Kidney tubule cell (primary cell): ENCODE measurements around the gene ACVR1B.
A peak's percentile ranks its signal among the peaks of the same experiment; 100 is the strongest.

Experiments
- DNase-seq: peaks from one replicate; pipeline ENCODE4 v3.0.0-alpha.2; 2018; ENCODE audit warnings: low spot score

Gene ACVR1B

DNA sequence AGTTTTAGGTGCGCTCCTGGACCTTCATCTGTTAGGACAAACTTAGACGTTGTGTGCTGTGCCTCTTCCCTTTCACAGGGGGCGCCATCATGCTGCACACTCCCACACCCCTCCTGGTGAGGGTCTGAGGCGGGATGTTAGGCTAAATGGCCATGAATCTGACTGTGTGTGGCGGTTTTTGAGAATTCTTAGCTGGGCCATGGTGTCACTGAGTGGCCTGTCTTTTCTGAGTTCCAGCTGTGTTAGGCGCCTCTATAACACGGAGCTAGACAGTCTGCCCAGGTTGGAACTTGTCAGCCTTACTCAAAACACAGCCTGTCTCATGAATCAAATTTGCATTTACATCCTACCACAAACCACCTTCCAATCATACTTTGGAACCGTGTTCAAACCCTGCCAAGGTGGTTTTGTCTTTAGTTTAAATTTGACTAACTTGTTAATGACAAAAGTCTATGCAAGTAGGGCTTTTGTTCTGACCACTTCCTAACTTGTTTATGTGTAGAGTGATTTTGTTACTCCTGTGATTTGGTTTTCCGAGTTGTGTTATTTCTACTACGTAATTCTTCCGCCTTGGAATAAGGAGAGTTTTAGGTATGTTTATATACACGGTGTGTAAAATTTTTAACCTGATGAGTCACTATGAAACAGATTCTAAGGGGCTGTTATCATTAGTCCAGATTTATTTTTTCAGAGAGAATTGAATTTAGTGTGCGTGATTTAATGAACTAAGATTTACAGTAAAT is 19.6 kb downstream of the ACVR1B start:
- peak; percentile 82 for DNase-seq

DNA sequence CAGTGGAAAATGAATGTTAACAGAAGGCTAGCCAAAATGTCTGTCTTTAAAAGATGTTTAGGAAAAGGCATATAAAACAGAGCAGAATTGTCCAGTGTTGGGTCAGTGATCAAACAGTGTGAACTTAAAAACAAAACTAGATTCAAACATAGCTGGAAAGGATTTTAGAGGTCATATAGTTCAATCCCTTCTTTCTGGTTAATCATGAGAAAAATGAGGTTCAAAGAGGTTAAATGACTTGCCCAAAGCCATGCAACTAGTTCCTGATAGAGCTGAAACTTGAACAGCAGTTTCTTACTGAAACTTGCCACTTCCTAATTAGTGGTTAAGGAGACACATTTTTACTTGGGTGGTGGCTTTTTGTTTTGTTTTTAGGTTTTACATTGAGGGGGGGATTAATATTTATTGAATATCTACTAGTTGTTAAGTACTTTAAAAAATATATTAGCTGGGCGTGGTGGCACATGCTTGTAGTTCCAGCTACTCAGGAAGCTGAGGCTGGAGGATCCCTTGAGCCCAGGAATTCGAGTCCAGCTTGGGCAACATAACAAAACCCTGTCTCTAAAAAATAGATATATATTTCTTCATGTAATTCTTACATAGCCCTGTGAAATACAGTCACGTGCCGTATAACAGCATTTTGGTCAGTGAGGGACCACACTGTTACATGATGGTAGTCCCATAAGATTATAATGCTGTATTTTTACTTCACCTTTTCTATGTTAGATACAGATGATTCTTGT is 20.4 kb downstream of the ACVR1B start:
- peak; percentile 36 for DNase-seq

- no peak for DNase-seq
Measured at GRCh38 chr12:51972422-51972812, 20.9 kb downstream of the ACVR1B start.

DNA sequence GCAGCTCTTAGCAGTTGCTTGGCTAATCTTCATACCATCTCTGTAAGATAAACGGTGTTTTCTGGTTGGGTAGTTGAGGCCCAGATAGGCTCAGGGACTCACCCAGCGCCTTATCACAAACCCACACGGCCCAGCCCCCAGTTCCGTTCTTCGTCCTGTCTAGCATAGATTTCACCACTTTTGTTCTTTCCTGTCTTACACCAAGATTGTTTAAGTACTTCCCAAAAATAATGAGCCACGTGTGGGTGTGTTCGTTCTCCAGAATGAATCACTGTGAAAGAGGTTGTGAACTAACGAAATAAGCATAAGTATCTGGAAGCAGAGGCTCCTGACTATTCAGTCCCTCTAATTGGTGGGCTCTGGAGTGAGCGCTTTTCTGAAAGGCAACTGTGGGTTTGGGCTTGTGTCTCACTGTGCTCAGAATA is 21.4 kb downstream of the ACVR1B start:
- DNase-seq: peak; percentile 40

DNA sequence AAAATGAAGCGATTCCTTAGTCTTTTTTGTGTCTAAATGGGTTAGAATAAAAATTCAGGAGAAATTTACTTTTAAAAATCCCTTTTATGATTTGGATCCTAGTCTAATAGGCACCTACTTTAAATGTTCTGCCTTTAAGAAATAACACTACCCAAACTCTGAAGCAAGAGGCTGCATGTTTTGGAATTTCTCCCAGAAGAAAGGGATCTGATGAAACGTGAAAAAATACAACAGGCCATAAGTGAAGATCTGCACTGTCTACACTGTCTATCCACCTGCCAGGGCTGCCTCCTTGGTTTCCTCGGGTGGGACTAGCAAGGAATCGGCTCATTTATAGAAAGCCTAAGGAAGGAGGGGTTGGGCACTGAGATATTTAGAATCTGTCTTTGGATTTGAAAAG is 22.1 kb downstream of the ACVR1B start:
- DNase-seq: no peak

DNA sequence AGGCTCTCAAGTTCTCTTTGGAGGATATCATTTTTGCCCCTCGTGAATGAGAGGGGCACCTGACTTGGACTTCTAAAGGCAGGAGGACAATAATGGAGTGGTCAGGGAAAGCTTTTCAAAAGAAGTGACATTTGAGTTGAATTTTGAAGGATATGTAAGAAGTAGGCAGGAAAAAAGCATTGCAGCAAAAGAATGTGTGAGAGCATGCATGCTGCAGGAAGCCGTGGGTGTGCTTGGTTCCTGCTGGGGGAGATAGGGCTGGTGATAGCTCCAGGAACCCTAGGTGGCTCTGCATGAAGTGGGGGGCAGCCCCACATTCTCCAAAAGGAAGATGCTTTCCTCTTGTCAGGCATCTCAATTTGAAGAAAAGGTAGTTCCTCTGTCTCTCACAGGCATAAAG is 23.1 kb downstream of the ACVR1B start:
- no peak for DNase-seq

GRCh38 chr12:51975196-51975595 is 23.7 kb downstream of the ACVR1B start:
- no peak for DNase-seq

DNA sequence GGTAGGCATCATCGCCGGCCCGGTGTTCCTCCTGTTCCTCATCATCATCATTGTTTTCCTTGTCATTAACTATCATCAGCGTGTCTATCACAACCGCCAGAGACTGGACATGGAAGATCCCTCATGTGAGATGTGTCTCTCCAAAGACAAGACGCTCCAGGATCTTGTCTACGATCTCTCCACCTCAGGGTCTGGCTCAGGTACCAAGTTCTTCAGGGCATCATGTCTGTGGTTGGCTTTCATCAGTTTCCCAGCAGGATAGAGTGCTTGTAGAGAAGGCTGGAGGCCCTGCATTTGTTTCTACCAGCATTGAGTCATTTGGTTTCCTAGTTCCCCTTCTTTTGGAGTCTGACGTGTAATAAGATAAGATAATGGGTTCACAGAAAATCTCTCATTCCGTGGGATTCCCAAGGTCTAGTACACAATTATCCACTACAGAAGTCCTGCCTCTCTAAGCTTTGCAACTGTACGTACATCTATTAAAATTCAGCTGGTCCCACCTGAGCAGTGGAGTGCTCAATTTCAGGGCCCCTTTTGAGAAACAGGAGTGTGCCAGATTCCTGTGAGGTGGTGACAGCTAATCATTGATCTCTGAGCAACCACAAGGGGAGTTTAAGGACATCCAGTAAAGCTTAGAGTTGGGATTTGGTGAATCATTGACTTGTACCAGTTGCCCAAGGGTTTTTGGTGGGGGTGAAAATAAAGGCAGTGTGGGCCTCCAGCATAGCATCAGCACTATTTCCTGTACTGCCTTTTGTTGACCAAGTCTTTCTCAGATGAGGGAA is 25.1 kb downstream of the ACVR1B start:
- peak; percentile 96 for DNase-seq

GRCh38 chr12:51977320-51977753 is 25.8 kb downstream of the ACVR1B start:
- DNase-seq: peak; percentile 73

DNA sequence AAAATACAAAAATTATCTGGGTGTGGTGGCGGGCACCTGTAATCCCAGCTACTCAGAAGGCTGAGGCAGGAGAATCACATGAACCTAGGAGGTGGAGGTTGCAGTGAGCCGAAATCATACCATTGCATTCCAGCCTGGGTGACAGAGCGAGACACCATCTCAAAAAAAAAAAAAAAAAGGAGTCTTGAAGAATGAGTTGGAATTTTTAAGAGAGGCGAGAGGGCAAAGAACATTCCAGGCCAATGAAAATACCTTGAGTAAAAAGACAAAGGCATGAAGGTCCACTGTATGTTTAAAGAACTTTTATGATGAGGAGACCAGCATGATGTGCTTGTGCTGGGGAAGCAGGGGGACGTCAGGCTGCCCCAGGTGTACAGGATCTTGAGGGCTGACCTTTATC is 27.8 kb downstream of the ACVR1B start:
- DNase-seq: peak; percentile 73

DNA sequence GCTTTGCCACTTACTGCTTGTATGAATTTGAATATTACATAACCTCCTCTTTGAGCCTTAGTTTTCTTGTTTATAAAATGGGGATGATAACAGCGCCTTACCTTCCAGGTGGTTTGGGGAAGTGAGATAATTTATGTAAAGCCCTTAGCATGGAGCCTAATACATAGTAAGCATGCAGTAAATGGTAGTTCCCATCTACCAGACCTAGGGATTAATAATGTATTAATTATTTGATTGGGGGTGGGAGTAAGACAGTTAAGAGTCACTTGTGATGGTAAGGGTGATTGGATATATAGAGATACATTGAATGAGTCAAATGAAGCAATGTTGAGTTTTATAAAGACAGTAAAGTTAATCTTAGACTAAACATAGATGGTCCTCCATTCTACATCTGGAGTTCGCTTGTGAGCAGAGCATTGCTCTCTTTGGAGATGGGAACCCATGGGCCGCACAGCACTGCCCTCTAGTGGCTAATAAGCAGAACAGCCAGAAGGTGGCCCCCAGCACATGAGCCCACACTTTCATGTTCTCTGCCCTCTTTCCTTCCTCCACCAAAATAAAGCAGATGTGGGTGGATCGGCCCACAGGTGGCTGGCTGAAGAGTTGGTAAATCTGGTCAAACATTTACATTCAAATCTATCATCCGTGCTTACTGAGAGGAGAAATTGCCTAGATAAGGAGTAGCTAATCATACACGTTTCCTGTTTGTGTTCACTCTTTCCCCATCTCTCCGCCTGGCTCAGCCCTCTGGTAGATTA is 28.7 kb downstream of the ACVR1B start:
- DNase-seq: peak; percentile 82

- DNase-seq: no peak
Measured at GRCh38 chr12:51980809-51981127, 29.3 kb downstream of the ACVR1B start.

DNA sequence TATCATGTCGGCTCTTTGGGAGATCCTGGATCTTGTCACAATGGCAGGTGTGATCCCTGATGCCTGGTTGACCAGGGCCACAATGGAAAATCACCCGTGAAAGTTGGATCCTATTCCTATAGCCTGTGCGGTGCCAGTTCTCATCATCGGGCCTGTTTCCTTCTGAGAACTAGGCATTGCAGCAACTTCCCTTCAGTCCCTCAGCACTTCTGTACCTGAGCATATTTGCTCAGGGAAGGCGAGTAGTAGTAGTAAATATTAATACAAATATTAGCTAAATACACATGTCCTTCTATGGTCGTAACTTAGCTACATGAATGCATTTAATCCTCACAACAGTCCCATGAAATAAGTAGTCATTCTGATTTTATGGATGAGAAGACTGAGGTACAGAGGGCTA is 33.2 kb downstream of the ACVR1B start:
- DNase-seq: no peak

- no peak for DNase-seq
Measured at GRCh38 chr12:51985154-51985835, 33.8 kb downstream of the ACVR1B start.

DNA sequence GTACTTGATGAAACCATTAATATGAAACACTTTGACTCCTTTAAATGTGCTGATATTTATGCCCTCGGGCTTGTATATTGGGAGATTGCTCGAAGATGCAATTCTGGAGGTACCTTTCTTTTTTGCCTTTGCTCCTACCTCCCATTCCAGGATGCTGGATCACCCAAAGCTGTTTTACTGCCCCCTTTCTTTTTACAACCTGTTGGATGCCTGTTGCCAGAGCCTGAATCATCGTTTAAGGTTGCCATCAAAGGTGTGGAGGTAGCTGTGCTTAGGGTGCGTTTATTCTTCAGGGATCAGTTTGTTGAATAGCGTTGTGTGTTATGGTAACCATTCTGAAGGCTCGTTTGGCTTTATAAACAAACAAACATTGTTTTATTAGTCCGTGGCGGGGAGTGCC is 35.3 kb downstream of the ACVR1B start:
- no peak for DNase-seq

GRCh38 chr12:51992246-51992645 is 40.7 kb downstream of the ACVR1B start:
- DNase-seq: no peak

GRCh38 chr12:51994539-51994820 is 43.0 kb downstream of the ACVR1B start:
- no peak for DNase-seq

GRCh38 chr12:51994959-51995358 is 43.5 kb downstream of the ACVR1B start:
- no peak for DNase-seq

- DNase-seq: no peak
Measured at GRCh38 chr12:51997136-51997535, 45.6 kb downstream of the ACVR1B start.

GRCh38 chr12:52003016-52003550 is 51.6 kb downstream of the ACVR1B start:
- DNase-seq: no peak

DNA sequence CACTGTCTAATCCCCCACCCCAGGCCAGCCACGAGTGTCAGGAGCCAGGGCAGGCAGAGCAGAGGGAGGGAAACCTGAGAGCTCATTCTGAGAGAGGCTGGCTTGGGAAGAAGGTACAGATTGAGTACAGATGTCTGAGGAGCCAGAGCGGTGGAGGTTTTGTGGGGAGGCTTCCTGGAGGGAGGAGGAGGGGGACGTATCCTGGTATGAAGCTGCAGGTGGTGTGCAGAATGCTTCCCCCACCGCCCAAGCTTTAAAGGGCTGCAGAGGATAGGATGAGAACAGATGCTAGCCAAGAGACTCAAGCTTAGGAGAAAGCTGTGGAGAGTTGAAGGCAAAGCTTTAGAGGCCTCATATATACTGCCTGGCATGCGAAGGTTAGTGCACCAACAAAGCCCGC is 52.1 kb downstream of the ACVR1B start:
- no peak for DNase-seq
